ENCODE measurements around the gene UBASH3B. TPM values are rescaled to one million over a fixed set of nuclear protein-coding genes. Genes with fewer than 3 reads are reported as not detected.

UBASH3B gene
- total and polyA plus RNA-seq, 2 of the 13 experiments (the other 11 are each of a cell fraction or from before 2014, with no cell fraction given), result 4.4 to 7.6 TPM

GRCh38 chr11:122656073-122656630 is 630 bp downstream of the UBASH3B start (continued):
- TF ChIP-seq EEA1 (CRISPR knock-in tag; IDR thresholded peaks at IDR 0.05; ENCODE audit: borderline replicate concordance) (peak; percentile 19; the same call in 1 of the 2 replicates), ZBTB10 (CRISPR knock-in tag; IDR thresholded peaks at IDR 0.05; ENCODE audit: borderline replicate concordance) (no peak), SOX6 (IDR thresholded peaks at IDR 0.05) (no peak), SOX6 (CRISPR knock-in tag; IDR thresholded peaks at IDR 0.05) (no peak), MYPOP (CRISPR knock-in tag; IDR thresholded peaks at IDR 0.05) (no peak), ZNF574 (CRISPR knock-in tag; IDR thresholded peaks at IDR 0.05) (peak; percentile 19; the same call in 1 of the 2 replicates), ZSCAN29 (CRISPR knock-in tag; conservative IDR thresholded peaks at IDR 0.05) (0 out of 2 replicates have a peak, but pooled peaks have one; percentile 59), POGK (CRISPR knock-in tag; conservative IDR thresholded peaks at IDR 0.05) (0 out of 2 replicates have a peak, but pooled peaks have one; percentile 64), ZNF503 (CRISPR knock-in tag; IDR thresholded peaks at IDR 0.05) (no peak), ZNF124 (CRISPR knock-in tag; IDR thresholded peaks at IDR 0.05) (0 out of 2 replicates have a peak, but pooled peaks have one; percentile 6), MAZ (IDR thresholded peaks at IDR 0.05; ENCODE audit: borderline replicate concordance, low read depth, low read length) (0 out of 2 replicates have a peak, but pooled peaks have one; percentile 26), MAZ (CRISPR knock-in tag; IDR thresholded peaks at IDR 0.05; ENCODE audit: low read depth) (no peak), ZNF678 (CRISPR knock-in tag; IDR thresholded peaks at IDR 0.05) (peak; percentile 56; the same call in 1 of the 2 replicates), ZNF34 (CRISPR knock-in tag; IDR thresholded peaks at IDR 0.05; ENCODE audit: borderline replicate concordance) (0 out of 2 replicates have a peak, but pooled peaks have one; percentile 65), ZBTB2 (CRISPR knock-in tag; IDR thresholded peaks at IDR 0.05; ENCODE audit: low read depth) (no peak), ZNF761 (CRISPR knock-in tag; conservative IDR thresholded peaks at IDR 0.05) (0 out of 2 replicates have a peak, but pooled peaks have one; percentile 30)

Measured in HepG2 (cell line).